NCI-H1436 treated with DMSO at 0.1 percent for 48 hours (cell line): ENCODE measurements around the gene HCN4.
"Not testable (repeated sequence)": the region's sequence is repeated elsewhere in the genome, so short reads cannot be mapped to it uniquely, and the experiment has no call there.

Experiments
- DNase-seq: peaks from one replicate; lab custom pipeline; 2025; lab: John Stamatoyannopoulos, UW

Gene HCN4

DNA sequence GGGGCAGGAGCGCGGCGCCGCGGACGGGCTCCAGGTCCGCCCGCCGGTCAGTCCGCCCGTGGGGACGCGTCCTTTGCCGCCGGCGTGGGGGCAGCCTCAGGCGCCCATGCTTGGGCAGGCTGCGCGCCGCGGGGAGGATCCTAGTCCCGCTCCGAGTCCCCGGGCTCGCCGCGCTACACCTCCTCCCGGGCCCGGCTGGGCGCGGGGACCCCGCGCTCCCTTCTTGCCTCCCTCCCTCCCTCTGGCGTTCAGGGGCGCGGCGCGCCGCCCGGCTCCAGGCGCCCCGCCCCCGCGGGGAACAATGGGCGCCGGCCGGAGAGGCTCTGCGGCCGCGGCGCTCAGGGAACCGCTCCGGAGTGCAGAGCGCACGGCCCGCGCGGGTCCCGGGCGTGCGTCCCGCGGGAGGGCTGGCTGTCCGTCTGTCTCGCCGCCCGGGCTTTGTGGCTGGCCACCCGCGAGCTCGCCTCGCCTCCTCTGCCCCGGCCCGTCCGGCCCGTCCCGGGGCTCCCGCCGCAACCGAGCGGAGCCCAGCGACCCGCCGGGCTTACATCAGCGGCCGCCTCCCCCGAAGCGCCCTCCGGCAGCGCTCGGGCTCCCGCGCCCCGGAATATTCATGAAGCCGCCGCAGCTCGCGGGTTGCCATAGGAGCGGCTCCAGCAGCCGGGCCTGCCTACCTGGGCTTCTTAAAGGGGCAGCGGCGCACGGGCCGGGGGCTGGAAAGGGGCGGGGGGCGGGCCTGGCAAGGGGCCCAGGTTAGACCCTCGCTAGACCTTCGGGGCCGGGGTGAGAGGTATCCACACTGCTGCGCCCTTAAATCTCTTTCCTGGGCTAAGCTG is at the start of gene HCN4:
Gene HCN4, minus strand, starts transcription at position 658 of the 836 bp plus-strand sequence. CDS start 688 bp downstream, outside the sequence.
- DNase-seq: no peak

DNA sequence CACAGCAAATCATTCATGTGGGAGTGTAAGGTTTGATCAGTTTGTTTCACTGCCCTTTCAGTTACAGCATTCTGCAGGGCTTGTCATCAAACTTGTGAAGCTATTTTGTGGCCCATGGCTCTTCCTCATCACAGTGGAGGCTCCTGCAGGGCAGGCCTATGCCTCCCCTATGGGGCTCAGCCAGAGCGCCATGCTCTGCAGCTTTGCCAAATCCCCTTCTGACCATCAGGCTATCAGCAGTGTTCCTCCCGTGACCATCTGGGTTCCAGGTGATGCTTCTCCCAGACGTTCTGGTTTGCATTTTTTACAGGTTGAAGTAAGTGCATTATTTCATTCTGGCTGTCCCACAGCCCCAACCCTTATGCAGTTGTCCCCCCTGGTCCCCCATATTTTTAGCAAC is 46.1 kb upstream of the HCN4 start:
- no peak for DNase-seq

DNA sequence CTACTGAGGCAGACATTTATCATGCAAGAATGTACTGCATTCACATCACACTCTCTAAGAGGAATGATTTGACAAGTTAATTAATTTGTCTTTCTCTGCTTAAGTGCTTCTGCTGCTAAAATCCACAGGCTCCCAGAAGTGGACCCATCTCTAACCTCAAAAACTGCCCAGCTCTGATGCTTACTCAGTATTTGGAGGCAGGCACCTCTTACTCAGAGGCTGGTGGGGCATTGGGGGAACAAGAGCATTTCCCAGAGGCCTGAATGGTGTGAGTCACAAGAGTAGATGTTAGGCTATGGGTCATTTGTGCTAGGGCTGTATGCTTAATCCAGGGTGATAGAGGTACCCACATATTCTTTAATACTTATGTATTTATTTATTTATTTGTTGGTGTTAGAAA is 34.4 kb upstream of the HCN4 start:
- DNase-seq: no peak

DNA sequence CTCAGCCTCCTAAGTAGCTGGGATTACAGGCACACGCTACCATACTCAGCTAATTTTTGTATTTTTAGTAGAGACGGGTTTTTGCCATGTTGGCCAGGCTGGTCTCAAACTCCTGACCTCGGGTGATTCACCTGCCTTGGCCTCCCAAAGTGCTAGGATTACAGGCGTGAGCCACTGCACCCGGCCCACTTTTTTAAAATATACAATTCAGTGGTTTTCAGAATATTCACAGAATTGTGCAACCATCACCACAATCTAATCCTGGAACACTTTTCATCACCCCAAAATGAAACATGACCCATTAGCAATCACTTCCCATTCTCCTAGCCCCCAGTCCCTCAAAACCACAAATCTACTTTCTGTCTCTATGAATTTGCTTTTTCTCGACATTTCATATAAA is 31.5 kb upstream of the HCN4 start:
- DNase-seq: not testable (repeated sequence)

DNA sequence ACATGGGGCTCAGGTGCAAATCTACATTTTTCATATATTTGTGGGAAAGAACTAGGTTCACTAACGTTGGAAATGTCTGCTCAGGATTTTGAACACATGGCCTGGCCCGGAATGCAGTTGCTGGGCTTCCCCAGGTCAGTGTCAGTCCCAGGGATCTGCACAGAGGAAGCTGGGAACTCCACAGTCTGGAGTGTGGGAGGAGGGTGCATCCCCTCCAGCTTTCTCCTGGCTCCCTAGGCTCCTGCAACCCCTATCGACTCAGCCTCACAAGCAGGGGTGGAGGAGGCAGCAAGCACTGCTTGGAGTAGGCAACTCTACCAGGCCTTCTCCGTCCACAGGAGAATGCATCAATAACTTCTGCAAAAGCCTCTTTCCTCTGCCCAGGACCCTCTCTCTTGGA is 30.1 kb upstream of the HCN4 start:
- no peak for DNase-seq

DNA sequence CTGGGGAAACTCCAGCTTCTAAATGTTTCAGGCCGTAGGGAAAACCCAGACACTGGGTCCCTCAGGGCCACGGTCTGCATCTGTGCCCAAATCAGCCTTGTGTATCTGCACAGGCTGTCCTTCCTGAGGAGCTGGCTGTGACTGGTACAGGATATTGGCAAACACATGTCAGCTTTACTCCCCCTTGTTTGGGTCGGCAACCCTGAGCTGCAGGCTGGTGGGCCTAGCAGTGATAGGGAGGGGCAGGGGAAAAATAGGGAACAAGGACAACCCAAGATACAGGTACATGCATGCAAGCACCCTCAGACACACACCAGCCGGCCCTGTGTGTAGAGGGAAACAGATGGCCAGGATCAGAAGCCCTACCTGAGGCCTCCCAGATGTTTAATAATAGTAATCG is 28.7 kb upstream of the HCN4 start:
- no peak for DNase-seq

DNA sequence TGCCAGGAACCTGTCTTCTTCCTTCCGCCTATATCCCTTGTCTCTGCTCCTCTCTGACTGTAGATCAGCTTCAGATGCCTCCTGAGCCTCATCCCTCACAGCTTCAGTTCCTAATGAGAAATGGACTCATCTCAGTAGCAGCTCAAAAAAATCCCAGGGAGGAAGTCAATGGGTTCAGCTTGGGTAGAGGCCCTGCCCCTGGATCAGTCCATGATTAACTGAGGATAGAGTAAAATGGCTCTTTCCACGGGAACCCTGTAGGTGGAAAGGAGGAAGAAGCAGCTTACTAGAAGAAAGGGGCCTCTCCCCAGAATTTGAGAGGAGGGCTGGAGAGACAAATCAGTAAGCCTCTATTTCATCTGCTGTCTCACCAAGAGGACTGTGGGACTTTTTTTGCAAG is 26.9 kb upstream of the HCN4 start:
- no peak for DNase-seq

DNA sequence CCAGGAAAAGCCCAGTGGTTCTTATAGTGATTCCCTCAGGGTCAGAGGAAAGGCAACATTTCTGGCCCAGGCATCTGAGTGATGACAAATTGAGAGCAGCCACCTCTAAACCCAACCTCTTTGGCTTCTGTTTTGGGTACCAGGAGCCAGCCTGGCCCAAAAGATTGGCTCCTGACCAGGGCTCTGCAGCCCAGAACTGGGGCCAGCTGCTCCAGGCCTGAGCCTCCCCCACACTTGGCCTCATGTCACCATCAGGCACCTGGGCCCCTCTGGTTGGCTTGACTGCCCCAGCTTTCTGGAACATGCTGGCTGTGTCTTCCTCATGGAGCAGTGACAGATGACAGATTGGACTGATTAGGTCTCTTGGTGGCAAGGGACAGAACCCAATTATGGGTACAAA is 26.0 kb upstream of the HCN4 start:
- DNase-seq: no peak

DNA sequence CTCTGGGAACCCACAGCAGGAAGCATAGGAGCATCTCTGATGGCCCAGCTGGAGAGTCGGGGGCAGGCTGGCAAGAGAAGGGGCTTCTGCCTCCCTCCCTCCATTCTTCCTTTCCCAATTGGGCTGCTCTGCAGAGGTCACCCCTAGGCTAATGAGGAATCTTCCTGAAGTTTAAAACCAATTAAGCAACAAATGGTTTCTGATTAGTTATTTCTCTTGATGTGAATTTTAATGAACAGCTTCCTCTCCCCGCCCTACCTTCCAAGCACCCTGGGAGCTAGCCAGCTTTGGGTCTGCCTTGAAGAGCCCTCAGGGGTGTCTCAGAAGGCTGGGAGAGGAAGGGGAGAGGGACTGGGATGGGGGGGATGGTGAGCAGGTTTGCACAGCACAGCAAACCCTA is 24.6 kb upstream of the HCN4 start:
- DNase-seq: no peak

DNA sequence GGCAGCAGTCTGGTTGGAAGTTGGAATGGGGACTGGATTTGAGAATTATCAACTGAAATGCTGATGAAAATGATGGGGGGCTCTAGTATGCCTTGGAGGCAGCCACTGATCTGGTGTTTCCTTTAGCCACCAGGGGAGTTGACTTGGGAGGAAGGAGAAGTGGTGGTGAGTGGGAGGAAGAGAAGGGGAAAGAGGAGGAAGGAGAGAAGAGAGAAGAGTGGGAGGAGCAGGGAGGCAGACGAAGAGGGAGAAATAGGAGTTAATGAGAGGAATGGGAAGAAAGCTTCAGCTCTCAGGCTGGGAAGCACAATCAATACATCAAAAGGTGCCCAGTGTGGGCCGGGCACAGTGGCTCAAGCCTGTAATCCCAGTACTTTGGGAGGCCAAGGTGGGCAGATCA is 23.3 kb upstream of the HCN4 start:
- no peak for DNase-seq

DNA sequence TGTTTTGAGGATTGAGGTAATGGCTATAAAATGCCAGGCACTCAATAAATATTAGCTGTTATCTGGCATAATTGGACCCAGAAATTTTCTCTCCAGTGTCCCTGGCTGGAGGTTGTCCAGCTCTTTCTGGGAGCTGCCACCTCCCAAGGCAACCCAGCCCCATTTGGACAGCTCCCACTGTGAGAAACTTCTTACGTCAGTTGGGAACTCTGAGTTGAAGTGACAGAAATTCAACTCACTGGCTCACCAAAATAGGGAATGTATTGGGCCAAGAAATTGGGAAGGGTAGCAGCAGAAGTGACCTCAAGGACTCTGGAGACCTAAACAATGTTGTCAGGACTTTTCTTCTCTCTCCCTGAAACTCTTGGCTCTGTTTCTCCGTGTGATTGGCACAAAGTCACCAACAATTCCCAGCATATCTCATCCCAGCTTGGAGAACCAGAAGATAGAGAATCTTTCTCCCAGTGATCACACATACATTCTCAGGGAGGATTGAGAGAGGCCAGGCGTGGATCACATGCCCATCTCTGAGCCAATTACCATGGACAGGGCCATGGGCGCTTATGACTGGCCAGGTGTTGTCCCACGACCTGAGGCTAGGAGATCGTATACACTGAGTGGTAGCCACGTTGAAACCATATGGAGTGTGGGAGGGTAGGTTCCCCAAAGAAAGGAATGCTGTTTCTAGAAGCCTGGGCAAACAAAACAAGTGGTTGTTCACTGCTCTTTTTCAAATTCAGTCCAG is 22.5 kb upstream of the HCN4 start:
- no peak for DNase-seq

DNA sequence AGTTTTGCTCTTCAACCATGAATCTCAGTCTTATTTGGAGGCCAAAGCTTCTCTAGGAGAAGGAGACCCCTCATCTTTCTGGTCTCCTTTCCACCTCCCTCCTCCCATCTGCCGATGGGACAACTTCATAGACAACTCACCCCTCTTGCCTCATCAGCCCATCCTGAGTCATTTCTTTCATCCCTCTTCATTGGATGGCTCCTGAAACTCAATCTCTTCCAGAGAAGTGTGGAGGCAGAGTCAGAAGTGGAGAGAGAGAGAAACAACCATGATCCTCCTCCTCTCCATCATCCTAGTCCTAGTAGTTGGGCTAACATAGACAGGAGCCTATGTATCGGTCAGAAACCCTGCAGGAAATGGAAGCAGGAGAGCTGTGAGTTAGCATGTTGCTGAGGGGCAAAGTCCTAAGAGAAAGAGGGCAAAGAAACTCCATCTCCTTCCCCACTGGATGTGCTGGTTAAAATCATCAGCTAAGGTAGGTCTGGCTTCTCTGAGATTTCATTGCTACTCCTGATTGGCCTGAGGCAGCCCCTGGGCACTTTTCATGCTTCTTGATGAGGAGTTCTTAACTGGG is 21.3 kb upstream of the HCN4 start:
- no peak for DNase-seq

DNA sequence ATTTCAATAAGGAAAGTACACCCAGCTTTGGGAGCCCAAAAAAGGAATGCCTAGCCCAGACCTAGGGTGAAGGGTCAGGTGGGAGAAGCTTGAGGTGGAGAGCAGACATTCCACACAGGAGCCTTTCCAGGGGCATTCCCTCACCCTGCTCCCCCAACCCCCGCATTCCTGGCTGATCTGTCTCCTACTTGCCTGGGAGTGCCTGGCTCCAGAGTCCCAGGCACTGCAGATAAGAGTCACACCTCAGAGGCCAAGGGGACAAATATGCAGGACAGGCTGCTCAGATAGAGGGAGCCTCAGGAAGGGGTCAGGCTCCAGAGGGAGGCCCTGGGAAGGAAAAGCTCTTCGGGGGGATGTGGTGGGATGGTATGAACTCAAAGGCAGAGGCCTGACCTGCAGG is 20.8 kb upstream of the HCN4 start:
- no peak for DNase-seq

DNA sequence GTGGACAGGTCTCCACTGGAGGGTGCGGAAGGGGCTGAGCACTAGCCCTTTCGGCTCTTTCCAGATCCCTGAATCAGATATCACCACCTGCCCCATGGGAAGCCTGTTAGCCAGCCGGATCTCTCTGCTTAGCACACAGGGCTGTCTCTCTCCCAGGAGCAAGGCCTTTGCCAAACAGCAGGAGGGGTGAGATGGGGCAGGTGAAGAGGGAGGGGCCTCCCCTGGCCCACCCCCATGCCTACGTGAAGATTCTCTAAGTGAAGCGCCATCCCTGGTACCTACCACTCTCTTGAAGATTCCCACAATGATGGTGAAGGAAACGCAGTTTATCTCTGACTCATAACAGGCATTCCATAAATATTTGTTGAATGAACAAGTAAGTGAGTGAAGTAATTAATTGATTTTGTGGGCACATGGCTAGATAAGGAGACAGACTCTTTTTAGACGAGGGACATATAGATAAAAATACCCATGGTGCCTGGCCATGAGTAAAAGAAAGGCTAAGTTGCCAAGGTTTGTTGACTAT is 19.6 kb upstream of the HCN4 start:
- DNase-seq: no peak

DNA sequence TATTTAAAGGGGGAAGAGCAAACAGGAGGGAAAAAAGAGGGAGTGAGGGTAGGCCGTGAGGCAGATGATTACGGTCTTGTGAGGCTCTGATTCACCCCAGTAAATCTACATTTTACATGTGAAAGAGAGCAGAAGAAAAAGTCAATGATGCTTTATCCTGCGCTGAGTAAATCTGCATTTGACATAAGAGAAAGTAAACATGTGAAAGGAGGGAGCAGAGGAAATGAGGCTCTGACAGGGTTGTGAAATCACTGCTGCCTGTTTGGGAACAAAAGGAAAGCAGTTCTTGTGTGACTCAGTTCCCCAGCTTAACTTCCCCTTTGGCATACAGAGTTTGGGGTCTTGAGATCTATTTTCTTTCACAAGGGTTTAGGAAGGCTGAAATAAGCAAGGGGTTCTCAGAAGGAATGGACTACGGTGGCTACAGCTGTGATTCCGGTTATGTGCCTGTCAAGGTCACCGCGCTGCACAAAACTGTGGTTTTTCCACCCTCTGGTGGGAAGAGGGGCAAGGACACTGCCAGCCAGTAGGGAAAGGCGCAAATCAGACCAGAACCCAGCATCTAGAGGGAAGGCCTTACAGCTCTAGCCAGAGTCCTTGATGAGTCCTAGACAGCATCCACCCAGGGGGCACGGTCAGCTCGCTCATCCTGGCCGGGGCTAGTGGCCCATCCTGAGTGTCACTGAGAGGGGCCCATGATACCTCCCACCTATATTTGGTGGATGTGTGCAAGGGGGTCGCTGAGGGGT is 18.9 kb upstream of the HCN4 start:
- no peak for DNase-seq

DNA sequence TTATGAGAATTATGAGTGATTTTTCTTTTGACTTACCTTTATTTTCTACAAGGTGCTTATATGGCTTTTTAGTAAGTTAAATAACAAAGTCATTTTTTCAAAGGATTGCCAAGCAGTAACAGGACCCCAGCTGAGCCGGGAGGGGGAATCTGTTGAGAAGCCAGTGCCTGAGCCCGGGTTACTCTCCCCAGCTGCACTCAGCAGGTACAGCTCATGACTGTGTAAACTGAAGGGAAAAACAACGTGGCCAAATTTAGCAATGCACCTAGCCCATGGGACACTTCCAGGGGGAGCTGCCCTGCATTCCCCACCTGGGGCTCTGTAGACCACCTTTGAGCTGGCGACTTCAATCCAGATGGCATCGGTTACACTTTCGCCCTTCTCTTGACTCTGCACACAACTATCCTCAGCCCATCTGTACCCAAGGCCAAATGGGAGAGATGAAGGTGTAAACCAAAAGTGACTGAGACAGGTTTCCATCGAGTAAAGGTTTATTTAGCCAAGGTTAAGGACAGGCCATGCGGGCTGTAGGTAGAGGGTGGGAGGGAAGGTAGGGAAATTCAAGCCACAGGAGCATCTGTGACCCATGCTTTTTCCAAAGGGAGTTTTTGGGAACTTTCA is 18.2 kb upstream of the HCN4 start:
- DNase-seq: no peak

DNA sequence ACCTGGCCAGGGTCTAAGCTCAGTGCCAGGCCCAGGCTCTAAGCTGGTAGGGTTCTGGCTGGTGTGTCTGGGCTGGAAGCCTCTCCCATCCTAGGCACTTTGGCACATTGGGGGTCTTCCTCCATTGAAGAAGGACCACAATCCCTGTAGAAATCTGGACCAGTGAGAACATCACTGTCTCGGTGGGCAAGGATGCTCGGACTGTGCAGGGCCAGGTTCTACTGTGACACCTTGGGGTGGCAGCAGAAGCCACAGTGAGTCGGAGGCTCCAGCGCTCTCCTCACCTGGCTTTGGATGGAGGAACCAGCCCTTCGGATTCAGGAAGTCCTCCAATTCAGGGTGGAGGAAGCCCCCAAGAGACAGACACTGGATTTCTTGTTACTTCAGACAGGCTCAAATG is 17.5 kb upstream of the HCN4 start:
- DNase-seq: no peak

DNA sequence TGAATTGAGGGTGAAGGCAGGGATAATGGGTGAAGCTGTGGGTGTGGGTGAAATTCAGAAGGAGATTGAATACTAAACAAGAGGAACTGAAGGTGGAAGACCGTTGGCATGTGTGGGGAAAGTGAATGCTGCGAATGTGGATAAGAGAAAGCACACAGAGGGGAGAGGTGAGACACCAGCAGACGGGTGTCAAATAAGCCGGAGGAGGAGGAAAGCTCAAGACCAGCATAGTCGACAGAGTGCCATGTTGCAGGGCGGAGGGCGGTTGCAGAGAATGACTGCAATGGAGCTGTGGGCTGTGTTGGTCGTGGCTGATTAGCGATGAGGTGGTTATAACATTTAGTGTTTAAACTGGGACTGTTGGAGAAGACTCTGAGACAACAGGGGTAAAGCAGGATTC is 16.4 kb upstream of the HCN4 start:
- no peak for DNase-seq

DNA sequence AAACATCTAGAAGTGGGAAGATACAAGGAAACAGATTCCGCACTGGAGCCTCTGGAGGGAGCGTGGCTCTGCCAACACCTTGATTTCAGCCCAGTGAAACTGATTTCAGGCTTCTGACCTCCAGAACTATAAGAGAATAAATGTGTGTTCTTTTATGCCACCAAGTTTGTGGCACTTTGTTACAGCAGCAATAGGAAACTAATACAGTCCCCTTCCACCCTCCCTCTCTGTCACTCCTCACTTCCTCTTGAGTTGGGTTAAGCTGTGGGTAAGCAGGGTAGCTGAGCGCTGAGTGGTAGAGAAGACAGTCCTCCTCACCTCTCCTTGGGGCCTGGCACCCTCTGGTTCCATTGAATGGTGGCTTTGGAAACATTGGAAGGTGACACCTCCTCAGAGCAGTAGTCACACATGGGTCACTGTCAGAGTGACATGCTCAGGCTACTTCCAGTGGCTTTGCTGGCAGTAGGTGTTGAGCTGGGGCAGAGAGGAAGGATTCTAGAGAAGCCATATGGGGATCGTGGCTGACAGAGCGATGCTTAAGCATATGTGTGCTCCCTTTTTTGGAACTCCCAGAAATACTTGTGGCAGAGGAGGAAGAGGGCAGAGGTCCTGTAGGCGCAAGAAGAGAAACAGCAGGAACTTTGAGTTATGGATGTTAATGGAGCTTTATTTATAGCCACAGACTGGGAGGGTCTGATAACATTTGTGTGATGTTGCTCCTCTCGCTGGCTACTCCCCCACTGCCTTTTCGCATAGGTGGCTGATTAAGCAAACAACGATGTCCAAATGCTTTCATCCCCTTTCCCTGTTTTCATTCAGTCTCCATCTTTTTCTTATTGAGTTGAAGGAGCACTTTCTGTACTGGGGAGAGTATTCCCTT is 14.8 kb upstream of the HCN4 start:
- no peak for DNase-seq

DNA sequence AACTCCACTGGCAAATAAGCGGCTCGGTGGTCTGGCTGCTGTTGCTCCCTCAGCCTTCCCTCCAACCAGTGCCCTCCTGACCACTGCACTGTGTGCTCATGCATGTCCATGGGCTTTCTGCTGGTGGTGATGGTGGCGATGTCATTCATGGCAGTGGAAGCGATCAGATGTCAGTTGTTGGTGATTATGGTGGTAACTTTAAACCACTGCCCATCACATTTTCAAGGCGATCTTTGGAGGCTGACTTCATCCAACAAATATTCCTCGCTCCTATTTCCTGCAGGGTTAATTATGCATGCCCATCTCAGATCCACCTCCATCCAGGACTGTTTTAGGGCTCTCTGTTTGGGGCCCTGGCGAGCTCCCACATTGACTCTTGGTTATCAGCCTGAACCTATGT is 13.4 kb upstream of the HCN4 start:
- DNase-seq: no peak

DNA sequence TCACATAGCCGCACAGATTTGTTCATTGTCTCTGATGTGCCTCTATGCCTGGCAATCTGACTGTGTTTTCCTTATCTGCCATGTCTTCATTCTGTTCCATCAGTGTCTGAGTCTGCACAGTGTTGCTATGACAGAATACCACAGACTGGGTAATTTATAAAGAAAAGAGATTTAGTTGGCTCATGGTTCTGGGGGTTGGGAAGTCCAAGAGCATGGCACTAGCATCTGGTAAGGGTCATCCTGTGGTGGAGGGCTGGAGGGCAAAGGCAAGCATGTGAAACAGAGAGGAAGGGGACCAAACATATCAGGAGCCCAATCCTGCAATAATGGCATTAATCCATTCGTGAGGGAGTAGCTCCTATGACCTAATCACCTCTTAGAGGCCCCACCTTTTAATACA is 11.9 kb upstream of the HCN4 start:
- no peak for DNase-seq
